MM.1S (cell line): Measurements from ENCODE around the gene NACAD.

ENCODE experiments used
- CTCF ChIP-seq: fragments of 300-600 bp; sonication (generic); IDR thresholded peaks from 2 replicates; pipeline ENCODE4 v1.5.1; 2016; ENCODE audit warnings: antibody characterized with exemption, low read length, mixed read lengths
- EZH2 ChIP-seq: fragments of 300-600 bp; sonication (generic); optimal IDR thresholded peaks from 2 replicates; pipeline ENCODE3; 2017; ENCODE audit warnings: low read depth, mild to moderate bottlenecking, antibody characterized with exemption, low read length, mixed read lengths
- EZH2phosphoT487 ChIP-seq: fragments of 300-600 bp; sonication (generic); IDR thresholded peaks from 2 replicates; pipeline ENCODE4 v1.6.1; 2018; ENCODE audit warnings: antibody characterized with exemption, low read length

GRCh38 chr7:45082031-45082830 is 6.5 kb downstream of the NACAD start:
- TF ChIP-seq EZH2 (no peak), CTCF (no peak), EZH2phosphoT487 (no peak)
